ENCODE results near the gene EXOC4. TPM values are rescaled to one million over a fixed set of nuclear protein-coding genes. Genes with fewer than 3 reads are reported as not detected.

Gene EXOC4
- total and polyA plus RNA-seq, 2 experiments from 2014 or later, result 23.9 to 51.7 TPM

- Histone ChIP-seq H3K27ac (no peak overlapping the region), H3K9ac (no peak overlapping the region), H3K9me2 (ENCODE audit: insufficient read depth) (no peaks in the 10 kb centered on the region), H4K20me1 (ENCODE audit: insufficient read depth) (no peaks in the 10 kb centered on the region), H3K4me1 (ENCODE audit: insufficient read depth) (no peaks in the 10 kb centered on the region), H3K27me3 (replicated peaks; ENCODE audit: insufficient read depth) (no peaks in the 10 kb centered on the region), H3K4me3 (no peak overlapping the region), H3K36me3 (ENCODE audit: low read depth) (no peaks in the 10 kb centered on the region), H3K79me2 (ENCODE audit: insufficient read depth) (no peaks in the 10 kb centered on the region), H3K4me2 (ENCODE audit: unreplicated experiment) (no peak overlapping the region), H3K9me3 (ENCODE audit: low read depth) (no peaks in the 10 kb centered on the region), H2AFZ (no peak overlapping the region), H3F3A (ENCODE audit: insufficient read depth) (no peaks in the 10 kb centered on the region)
- WGBS, 2 experiments (ENCODE audit: low coverage in 1 of 2, low lambda C conversion rate in 2 of 2, missing lambda C conversion rate in 2 of 2), result 98% methylated on average over 3 of the region's 3 CpGs
- DNase-seq, result no peak
- in situ Hi-C loops (cut with MboI), result no loop called here
- TF ChIP-seq EZH2 (IDR thresholded peaks at IDR 0.05; ENCODE audit: insufficient read depth, poor library complexity, severe bottlenecking) (no peak), EZH2phosphoT487 (IDR thresholded peaks at IDR 0.05; ENCODE audit: insufficient read depth, low read depth) (no peak)
Observed at GRCh38 chr7:133741703-133742102, 488.8 kb downstream of the EXOC4 start.

- DNase-seq, result peak; percentile 57
- no peak for TF ChIP-seq EZH2 (IDR thresholded peaks at IDR 0.05; ENCODE audit: insufficient read depth, poor library complexity, severe bottlenecking)
- no peak for TF ChIP-seq EZH2phosphoT487 (IDR thresholded peaks at IDR 0.05; ENCODE audit: insufficient read depth, low read depth)
- no peaks in the 10 kb centered on the region for H4K20me1 ChIP-seq (ENCODE audit: insufficient read depth)
- H3K27me3 ChIP-seq (replicated peaks; ENCODE audit: insufficient read depth), result no peaks in the 10 kb centered on the region
- WGBS, 2 experiments (ENCODE audit: low coverage in 1 of 2, low lambda C conversion rate in 2 of 2, missing lambda C conversion rate in 2 of 2), result 76 to 77% methylated on average over 6 of the region's 6 CpGs
- H3F3A ChIP-seq (ENCODE audit: insufficient read depth), result no peaks in the 10 kb centered on the region
- H3K9me2 ChIP-seq (ENCODE audit: insufficient read depth), result no peaks in the 10 kb centered on the region
- H3K9ac ChIP-seq, result no peak overlapping the region
- H3K9me3 ChIP-seq (ENCODE audit: low read depth), result no peaks in the 10 kb centered on the region
- no peak overlapping the region for H3K4me3 ChIP-seq
- no peaks in the 10 kb centered on the region for H3K79me2 ChIP-seq (ENCODE audit: insufficient read depth)
- in situ Hi-C loops (cut with MboI), result no loop called here
- H3K4me2 ChIP-seq (ENCODE audit: unreplicated experiment), result no peak overlapping the region
- H2AFZ ChIP-seq, result 0 out of 2 replicates have a peak overlapping the region, but pooled peaks have one; percentile 12
- H3K36me3 ChIP-seq (ENCODE audit: low read depth), result no peaks in the 10 kb centered on the region
- H3K4me1 ChIP-seq (ENCODE audit: insufficient read depth), result no peaks in the 10 kb centered on the region
- H3K27ac ChIP-seq, result no peak overlapping the region
Observed at GRCh38 chr7:133742709-133743538, 490.0 kb downstream of the EXOC4 start.

- WGBS, 2 experiments (ENCODE audit: low coverage in 1 of 2, low lambda C conversion rate in 2 of 2, missing lambda C conversion rate in 2 of 2), result 85 to 87% methylated on average over 3 of the region's 3 CpGs
- H3K27ac ChIP-seq, result no peak overlapping the region
- H3K27me3 ChIP-seq (replicated peaks; ENCODE audit: insufficient read depth), result no peaks in the 10 kb centered on the region
Observed at GRCh38 chr7:133744451-133744850, 491.6 kb downstream of the EXOC4 start.

GRCh38 chr7:133746305-133746704 is 493.4 kb downstream of the EXOC4 start:
- Histone ChIP-seq H2AFZ (no peak overlapping the region), H3K9me3 (ENCODE audit: low read depth) (no peaks in the 10 kb centered on the region), H4K20me1 (ENCODE audit: insufficient read depth) (no peaks in the 10 kb centered on the region), H3K27ac (no peak overlapping the region), H3K4me2 (ENCODE audit: unreplicated experiment) (no peak overlapping the region), H3K9me2 (ENCODE audit: insufficient read depth) (no peaks in the 10 kb centered on the region), H3K9ac (no peak overlapping the region), H3K4me1 (ENCODE audit: insufficient read depth) (no peaks in the 10 kb centered on the region), H3K27me3 (replicated peaks; ENCODE audit: insufficient read depth) (no peaks in the 10 kb centered on the region), H3F3A (ENCODE audit: insufficient read depth) (no peaks in the 10 kb centered on the region), H3K4me3 (no peak overlapping the region), H3K36me3 (ENCODE audit: low read depth) (no peaks in the 10 kb centered on the region), H3K79me2 (ENCODE audit: insufficient read depth) (no peaks in the 10 kb centered on the region)
- no peak for DNase-seq
- 91 to 92% methylated on average over 3 of the region's 3 CpGs for WGBS, 2 experiments (ENCODE audit: low coverage in 1 of 2, low lambda C conversion rate in 2 of 2, missing lambda C conversion rate in 2 of 2)
- no peak for TF ChIP-seq EZH2 (IDR thresholded peaks at IDR 0.05; ENCODE audit: insufficient read depth, poor library complexity, severe bottlenecking)
- TF ChIP-seq EZH2phosphoT487 (IDR thresholded peaks at IDR 0.05; ENCODE audit: insufficient read depth, low read depth), result no peak
- in situ Hi-C loops (cut with MboI), result no loop called here

More at GRCh38 chr7:133744451-133744850, 491.6 kb downstream of the EXOC4 start:
- no peak for TF ChIP-seq EZH2 (IDR thresholded peaks at IDR 0.05; ENCODE audit: insufficient read depth, poor library complexity, severe bottlenecking)
- no peak for TF ChIP-seq EZH2phosphoT487 (IDR thresholded peaks at IDR 0.05; ENCODE audit: insufficient read depth, low read depth)
- DNase-seq, result no peak
- Histone ChIP-seq H3F3A (ENCODE audit: insufficient read depth) (no peaks in the 10 kb centered on the region), H3K4me2 (ENCODE audit: unreplicated experiment) (no peak overlapping the region), H3K9ac (no peak overlapping the region), H3K9me2 (ENCODE audit: insufficient read depth) (no peaks in the 10 kb centered on the region), H3K79me2 (ENCODE audit: insufficient read depth) (no peaks in the 10 kb centered on the region), H4K20me1 (ENCODE audit: insufficient read depth) (no peaks in the 10 kb centered on the region), H3K4me1 (ENCODE audit: insufficient read depth) (no peaks in the 10 kb centered on the region), H2AFZ (no peak overlapping the region), H3K9me3 (ENCODE audit: low read depth) (no peaks in the 10 kb centered on the region), H3K36me3 (ENCODE audit: low read depth) (no peaks in the 10 kb centered on the region), H3K4me3 (no peak overlapping the region)
- in situ Hi-C loops (cut with MboI), result no loop called here
